HG03097 (cell line): Measurements from ENCODE around the gene VPS52.
A peak's percentile ranks its signal among the peaks of the same experiment; 100 is the strongest.
"Not testable (repeated sequence)": the region's sequence is repeated elsewhere in the genome, so short reads cannot be mapped to it uniquely, and the experiment has no call there.

Experiments
- ATAC-seq: cut with Tn5 transposase; IDR thresholded peaks from one replicate; pipeline ENCODE4 v1.9.1; 2021; ENCODE audit not compliant: unreplicated experiment, low FRiP score

Gene VPS52

GRCh38 chr6:33259032-33259431, 12.6 kb downstream of the VPS52 start:
- ATAC-seq = no peak

GRCh38 chr6:33254591-33254990, 17.1 kb downstream of the VPS52 start:
- no peak for ATAC-seq

- ATAC-seq = no peak
Observed at GRCh38 chr6:33252759-33253158, 18.9 kb downstream of the VPS52 start.

GRCh38 chr6:33251395-33252012, 20.2 kb downstream of the VPS52 start:
- no peak for ATAC-seq

- ATAC-seq = no peak
Observed at GRCh38 chr6:33250731-33251130, 20.9 kb downstream of the VPS52 start.

GRCh38 chr6:33249732-33250630, 21.7 kb downstream of the VPS52 start:
- no peak for ATAC-seq

GRCh38 chr6:33248932-33249731, 22.5 kb downstream of the VPS52 start:
- ATAC-seq = peak; percentile 91

GRCh38 chr6:33248643-33248931, 23.1 kb downstream of the VPS52 start:
- ATAC-seq = no peak

GRCh38 chr6:33247977-33248642, 23.6 kb downstream of the VPS52 start:
- peak; percentile 45 for ATAC-seq

- no peak for ATAC-seq
Observed at GRCh38 chr6:33243476-33243875, 28.2 kb downstream of the VPS52 start.

- ATAC-seq = no peak
Observed at GRCh38 chr6:33241968-33242367, 29.7 kb downstream of the VPS52 start.

- ATAC-seq = no peak
Observed at GRCh38 chr6:33237741-33238140, 33.9 kb downstream of the VPS52 start.

- no peak for ATAC-seq
Observed at GRCh38 chr6:33236852-33237251, 34.8 kb downstream of the VPS52 start.

GRCh38 chr6:33236328-33236727, 35.3 kb downstream of the VPS52 start:
- no peak for ATAC-seq

- no peak for ATAC-seq
Observed at GRCh38 chr6:33235221-33235634, 36.4 kb downstream of the VPS52 start.

- not testable (repeated sequence) for ATAC-seq
Observed at GRCh38 chr6:33226503-33227120, 45.1 kb downstream of the VPS52 start.

GRCh38 chr6:33217681-33218080, 54.0 kb downstream of the VPS52 start:
- no peak for ATAC-seq

- no peak for ATAC-seq
Observed at GRCh38 chr6:33217246-33217645, 54.4 kb downstream of the VPS52 start.

GRCh38 chr6:33216117-33216649, 55.5 kb downstream of the VPS52 start:
- no peak for ATAC-seq
